WTC11 (cell line): ENCODE data around the gene MUC20.
"Not testable (repeated sequence)": the region's sequence is repeated elsewhere in the genome, so short reads cannot be mapped to it uniquely, and the experiment has no call there.

ENCODE experiments used
- ATF3 ChIP-seq: sonication (generic); formaldehyde crosslinking; conservative IDR thresholded peaks from 2 replicates; pipeline ENCODE4 v1.8.1; 2022; ENCODE audit warnings: mild to moderate bottlenecking, missing genetic modification reagents
- FOXK1 ChIP-seq: sonication (generic); formaldehyde crosslinking; IDR thresholded peaks from 2 replicates; pipeline ENCODE4 v1.8.0; 2022; ENCODE audit warnings: mild to moderate bottlenecking, moderate library complexity, missing genetic modification reagents
- JAZF1 ChIP-seq: fragments of 250-450 bp; sonication (Bioruptor Pico); IDR thresholded peaks from 2 replicates; pipeline ENCODE4 v1.9.0; 2021; ENCODE audit warnings: moderate library complexity, mild to moderate bottlenecking, inconsistent platforms
- JUN ChIP-seq: sonication (generic); formaldehyde crosslinking; IDR thresholded peaks from 2 replicates; pipeline ENCODE4 v1.8.0; 2023; ENCODE audit warnings: mild to moderate bottlenecking, missing genetic modification reagents
- MAX ChIP-seq: sonication (generic); formaldehyde crosslinking; IDR thresholded peaks from 2 replicates; pipeline ENCODE4 v1.8.0; 2022; ENCODE audit warnings: mild to moderate bottlenecking, missing genetic modification reagents
- NFE2L1 ChIP-seq: sonication (generic); formaldehyde crosslinking; IDR thresholded peaks from 2 replicates; pipeline ENCODE4 v1.8.1; 2023; ENCODE audit warnings: missing genetic modification reagents
- NR1H2 ChIP-seq: sonication (generic); formaldehyde crosslinking; IDR thresholded peaks from 2 replicates; pipeline ENCODE4 v1.9.0; 2021; ENCODE audit warnings: mild to moderate bottlenecking, moderate library complexity, missing genetic modification reagents
- OVOL2 ChIP-seq: fragments of 250-450 bp; sonication (Bioruptor Pico); IDR thresholded peaks from 2 replicates; pipeline ENCODE4 v1.9.0; 2021; ENCODE audit warnings: mild to moderate bottlenecking, borderline replicate concordance
- TCF7 ChIP-seq: sonication (generic); formaldehyde crosslinking; IDR thresholded peaks from 2 replicates; pipeline ENCODE4 v1.8.0; 2022; ENCODE audit warnings: mild to moderate bottlenecking, low read depth, missing genetic modification reagents, moderate library complexity
- TF ChIP-seq, protein P1 (sequence below): fragments of 200-600 bp; IDR thresholded peaks from 2 replicates; pipeline ENCODE4 v1.8.0; 2022; ENCODE audit warnings: antibody characterized with exemption
- TF ChIP-seq, protein P2 (sequence below): sonication (generic); formaldehyde crosslinking; IDR thresholded peaks from 2 replicates; pipeline ENCODE4 v1.8.0; 2023; ENCODE audit warnings: missing genetic modification reagents
- TF ChIP-seq, protein P3 (sequence below): sonication (generic); formaldehyde crosslinking; IDR thresholded peaks from 2 replicates; pipeline ENCODE4 v1.8.0; 2022; ENCODE audit warnings: missing genetic modification reagents

DNA sequence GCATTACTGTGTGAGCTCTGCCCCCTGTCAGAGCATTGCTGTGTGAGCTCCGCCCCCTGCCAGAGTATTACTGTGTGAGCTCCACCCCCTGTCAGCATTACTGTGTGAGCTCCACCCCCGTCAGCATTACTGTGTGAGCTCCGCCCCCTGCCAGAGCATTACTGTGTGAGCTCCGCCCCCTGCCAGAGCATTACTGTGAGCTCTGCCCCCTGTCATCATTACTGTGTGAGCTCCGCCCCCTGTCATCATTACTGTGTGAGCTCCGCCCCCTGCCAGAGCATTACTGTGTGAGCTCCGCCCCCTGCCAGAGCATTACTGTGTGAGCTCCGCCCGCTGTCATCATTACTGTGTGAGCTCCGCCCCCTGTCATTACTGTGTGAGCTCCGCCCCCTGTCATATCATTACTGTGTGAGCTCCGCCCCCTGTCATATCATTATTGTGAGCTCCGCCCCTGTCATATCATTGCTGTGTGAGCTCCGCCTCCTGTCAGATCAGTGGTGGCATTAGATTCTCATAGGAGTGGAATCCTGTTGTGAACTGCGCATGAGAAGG lies 33.5 kb upstream of the MUC20 start:
- TF ChIP-seq TCF7 (CRISPR knock-in tag); NFE2L1 (CRISPR knock-in tag); JUN (CRISPR knock-in tag); ATF3; NR1H2 (CRISPR knock-in tag); MAX (CRISPR knock-in tag); FOXK1; JAZF1 (CRISPR knock-in tag); OVOL2 (CRISPR knock-in tag): not testable (repeated sequence)
- TF ChIP-seq, protein P1, sequence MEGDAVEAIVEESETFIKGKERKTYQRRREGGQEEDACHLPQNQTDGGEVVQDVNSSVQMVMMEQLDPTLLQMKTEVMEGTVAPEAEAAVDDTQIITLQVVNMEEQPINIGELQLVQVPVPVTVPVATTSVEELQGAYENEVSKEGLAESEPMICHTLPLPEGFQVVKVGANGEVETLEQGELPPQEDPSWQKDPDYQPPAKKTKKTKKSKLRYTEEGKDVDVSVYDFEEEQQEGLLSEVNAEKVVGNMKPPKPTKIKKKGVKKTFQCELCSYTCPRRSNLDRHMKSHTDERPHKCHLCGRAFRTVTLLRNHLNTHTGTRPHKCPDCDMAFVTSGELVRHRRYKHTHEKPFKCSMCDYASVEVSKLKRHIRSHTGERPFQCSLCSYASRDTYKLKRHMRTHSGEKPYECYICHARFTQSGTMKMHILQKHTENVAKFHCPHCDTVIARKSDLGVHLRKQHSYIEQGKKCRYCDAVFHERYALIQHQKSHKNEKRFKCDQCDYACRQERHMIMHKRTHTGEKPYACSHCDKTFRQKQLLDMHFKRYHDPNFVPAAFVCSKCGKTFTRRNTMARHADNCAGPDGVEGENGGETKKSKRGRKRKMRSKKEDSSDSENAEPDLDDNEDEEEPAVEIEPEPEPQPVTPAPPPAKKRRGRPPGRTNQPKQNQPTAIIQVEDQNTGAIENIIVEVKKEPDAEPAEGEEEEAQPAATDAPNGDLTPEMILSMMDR: not testable (repeated sequence)
- TF ChIP-seq, protein P2, sequence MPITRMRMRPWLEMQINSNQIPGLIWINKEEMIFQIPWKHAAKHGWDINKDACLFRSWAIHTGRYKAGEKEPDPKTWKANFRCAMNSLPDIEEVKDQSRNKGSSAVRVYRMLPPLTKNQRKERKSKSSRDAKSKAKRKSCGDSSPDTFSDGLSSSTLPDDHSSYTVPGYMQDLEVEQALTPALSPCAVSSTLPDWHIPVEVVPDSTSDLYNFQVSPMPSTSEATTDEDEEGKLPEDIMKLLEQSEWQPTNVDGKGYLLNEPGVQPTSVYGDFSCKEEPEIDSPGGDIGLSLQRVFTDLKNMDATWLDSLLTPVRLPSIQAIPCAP (CRISPR knock-in tag): not testable (repeated sequence)
- TF ChIP-seq, protein P3, sequence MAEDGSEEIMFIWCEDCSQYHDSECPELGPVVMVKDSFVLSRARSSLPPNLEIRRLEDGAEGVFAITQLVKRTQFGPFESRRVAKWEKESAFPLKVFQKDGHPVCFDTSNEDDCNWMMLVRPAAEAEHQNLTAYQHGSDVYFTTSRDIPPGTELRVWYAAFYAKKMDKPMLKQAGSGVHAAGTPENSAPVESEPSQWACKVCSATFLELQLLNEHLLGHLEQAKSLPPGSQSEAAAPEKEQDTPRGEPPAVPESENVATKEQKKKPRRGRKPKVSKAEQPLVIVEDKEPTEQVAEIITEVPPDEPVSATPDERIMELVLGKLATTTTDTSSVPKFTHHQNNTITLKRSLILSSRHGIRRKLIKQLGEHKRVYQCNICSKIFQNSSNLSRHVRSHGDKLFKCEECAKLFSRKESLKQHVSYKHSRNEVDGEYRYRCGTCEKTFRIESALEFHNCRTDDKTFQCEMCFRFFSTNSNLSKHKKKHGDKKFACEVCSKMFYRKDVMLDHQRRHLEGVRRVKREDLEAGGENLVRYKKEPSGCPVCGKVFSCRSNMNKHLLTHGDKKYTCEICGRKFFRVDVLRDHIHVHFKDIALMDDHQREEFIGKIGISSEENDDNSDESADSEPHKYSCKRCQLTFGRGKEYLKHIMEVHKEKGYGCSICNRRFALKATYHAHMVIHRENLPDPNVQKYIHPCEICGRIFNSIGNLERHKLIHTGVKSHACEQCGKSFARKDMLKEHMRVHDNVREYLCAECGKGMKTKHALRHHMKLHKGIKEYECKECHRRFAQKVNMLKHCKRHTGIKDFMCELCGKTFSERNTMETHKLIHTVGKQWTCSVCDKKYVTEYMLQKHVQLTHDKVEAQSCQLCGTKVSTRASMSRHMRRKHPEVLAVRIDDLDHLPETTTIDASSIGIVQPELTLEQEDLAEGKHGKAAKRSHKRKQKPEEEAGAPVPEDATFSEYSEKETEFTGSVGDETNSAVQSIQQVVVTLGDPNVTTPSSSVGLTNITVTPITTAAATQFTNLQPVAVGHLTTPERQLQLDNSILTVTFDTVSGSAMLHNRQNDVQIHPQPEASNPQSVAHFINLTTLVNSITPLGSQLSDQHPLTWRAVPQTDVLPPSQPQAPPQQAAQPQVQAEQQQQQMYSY (CRISPR knock-in tag): not testable (repeated sequence)
